GM12878 (cell line): ENCODE data around the gene NAGK. TPM values are rescaled to one million over a fixed set of nuclear protein-coding genes. Genes with fewer than 3 reads are reported as not detected.

Experiments
- ATAC-seq: fragments of 200-7000 bp; cut with Tn5 transposase; 3 replicates; pipeline ENCODE4 v1.9.1; 2020; ENCODE audit warnings: mild to moderate bottlenecking, moderate library complexity
- BruUV-seq: library from RNA; stranded (reverse); fragments of 400-500 nt; replicated peaks from 2 replicates; lab custom pipeline; 2021; lab: Mats Ljungman, UMichigan
- CTCF ChIA-PET: fragments of 300-600 bp; sonication (Branson Sonifier 250); formaldehyde crosslinking; extraction: SDS; loops from one replicate; lab custom pipeline; 2021; ENCODE audit warnings: inconsistent platforms; lab: Yijun Ruan, JAX
- POLR2A ChIA-PET: fragments of 350-600 bp; formaldehyde crosslinking; extraction: SDS; loops from one replicate; lab custom pipeline; 2021; ENCODE audit warnings: inconsistent platforms; lab: Charles Lee
- RAD21 ChIA-PET: fragments of 300-600 bp; sonication (Branson Sonifier 250); formaldehyde crosslinking; loops from one replicate; lab custom pipeline; 2023; ENCODE audit warnings: antibody characterized with exemption; ENCODE audit not compliant: unreplicated experiment; lab: Charles Lee
- SMC1A ChIA-PET: fragments of 300-600 bp; sonication (Branson Sonifier 250); formaldehyde crosslinking; loops from one replicate; lab custom pipeline; 2023; ENCODE audit not compliant: unreplicated experiment, uncharacterized antibody; lab: Charles Lee
- DNase-seq: peaks from one replicate; pipeline ENCODE4 v3.0.0-alpha.2; 2011; ENCODE audit warnings: low read depth, low spot score
- FAIRE-seq: peaks from 3 replicates; lab custom pipeline; 2011; peaks lifted over from hg19 to GRCh38; lab: Jason Lieb, UNC
- H2AFZ ChIP-seq: 2 replicates; pipeline ENCODE4 v1.6.0; 2011; ENCODE audit warnings: low read depth, low read length, control low read depth; ENCODE audit not compliant: control insufficient read depth
- H3K27ac ChIP-seq: 2 replicates; pipeline ENCODE4 v1.5.1; 2011; ENCODE audit warnings: control low read depth; ENCODE audit not compliant: control insufficient read depth, insufficient read depth
- H3K27me3 ChIP-seq, 2 experiments: replicated peaks in 1 of 2; 2 replicates each; pipeline versions ENCODE4 v1.6.0 to v1.6.1; 2011; ENCODE audit warnings: low read length in 1 of 2; ENCODE audit not compliant: control insufficient read depth in 2 of 2, insufficient read depth in 2 of 2
- H3K36me3 ChIP-seq, 2 experiments: 2 replicates each; pipeline ENCODE4 v1.5.1; 2011; ENCODE audit warnings: low read length in 1 of 2; ENCODE audit not compliant: control insufficient read depth in 2 of 2, insufficient read depth in 2 of 2
- H3K4me1 ChIP-seq: 2 replicates; pipeline ENCODE4 v1.6.1; 2011; ENCODE audit warnings: mild to moderate bottlenecking, low read length, moderate library complexity, mixed read lengths; ENCODE audit not compliant: control insufficient read depth, insufficient read depth
- H3K4me2 ChIP-seq: 2 replicates; pipeline ENCODE4 v1.6.0; 2011; ENCODE audit warnings: control low read depth; ENCODE audit not compliant: control insufficient read depth, insufficient read depth
- H3K4me3 ChIP-seq: fragments of 200-600 bp; sonication (generic); 2 replicates; pipeline ENCODE4 v1.5.1; 2016
- H3K79me2 ChIP-seq: 2 replicates; pipeline ENCODE4 v1.6.0; 2011; ENCODE audit warnings: low read length; ENCODE audit not compliant: control insufficient read depth, insufficient read depth
- H3K9ac ChIP-seq: 2 replicates; pipeline ENCODE4 v1.8.0; 2011; ENCODE audit warnings: low read length, control low read depth, mixed read lengths; ENCODE audit not compliant: control insufficient read depth, insufficient read depth
- H3K9me3 ChIP-seq: replicated peaks from 3 replicates; pipeline ENCODE4 v1.5.1; 2011; ENCODE audit warnings: mild to moderate bottlenecking, low read length; ENCODE audit not compliant: control insufficient read depth, insufficient read depth
- H4K20me1 ChIP-seq: 2 replicates; pipeline ENCODE4 v1.6.0; 2011; ENCODE audit not compliant: control insufficient read depth, insufficient read depth
- ASH2L ChIP-seq: fragments of 300-600, 200-600 bp; sonication (generic); IDR thresholded peaks from 2 replicates; pipeline ENCODE4 v1.6.1; 2017; ENCODE audit warnings: low read depth, mild to moderate bottlenecking, borderline replicate concordance
- BHLHE40 ChIP-seq, 2 experiments: fragments of 450-650 bp in 1 of 2; IDR thresholded peaks; 2 replicates each; pipeline ENCODE4 v1.6.1; 2011 to 2017; ENCODE audit warnings: low read depth in 2 of 2, borderline replicate concordance in 1 of 2, improper control_type of control experiment in 1 of 2, low read length in 1 of 2, mild to moderate bottlenecking in 1 of 2
- GABPA ChIP-seq: IDR thresholded peaks from 2 replicates; pipeline ENCODE4 v1.6.1; 2014; ENCODE audit warnings: antibody characterized with exemption, low read depth, mild to moderate bottlenecking, inconsistent platforms
- GATAD2B ChIP-seq: fragments of 450-650 bp; conservative IDR thresholded peaks from 2 replicates; pipeline ENCODE4 v1.6.1; 2017; ENCODE audit warnings: low read depth, mild to moderate bottlenecking, moderate library complexity
- PAX8 ChIP-seq: fragments of 450-650 bp; IDR thresholded peaks from 2 replicates; pipeline ENCODE4 v1.6.1; 2017; ENCODE audit warnings: mild to moderate bottlenecking, moderate library complexity
- SMAD1 ChIP-seq: fragments of 450-650 bp; IDR thresholded peaks from 2 replicates; pipeline ENCODE4 v1.6.1; 2018; ENCODE audit warnings: mild to moderate bottlenecking, low read depth; ENCODE audit not compliant: partially characterized antibody
- SMC3 ChIP-seq: IDR thresholded peaks from 2 replicates; pipeline ENCODE4 v1.6.1; 2011; ENCODE audit warnings: low read length, improper control_type of control experiment, borderline replicate concordance
- SUZ12 ChIP-seq: fragments of 200-600 bp; sonication (generic); IDR thresholded peaks from one replicate; pipeline ENCODE4 v1.6.1; 2018; ENCODE audit warnings: antibody characterized with exemption, mild to moderate bottlenecking; ENCODE audit not compliant: unreplicated experiment
- TCF12 ChIP-seq: IDR thresholded peaks from 2 replicates; pipeline ENCODE4 v1.6.1; 2011; ENCODE audit warnings: low read depth, mild to moderate bottlenecking, low read length
- ZBED1 ChIP-seq: IDR thresholded peaks from 2 replicates; pipeline ENCODE4 v1.6.1; 2016; ENCODE audit warnings: borderline replicate concordance
- WGBS: methylation state at CpG from one replicate; pipeline ENCODE4 v1.1.6; 2016; ENCODE audit warnings: low lambda C conversion rate; ENCODE audit not compliant: insufficient replicate concordance, insufficient coverage; ENCODE audit errors: missing lambda C conversion rate; 5-methylcytosine and 5-hydroxymethylcytosine counted together
- in situ Hi-C: fragments of 300-500 bp; cut with MboI; formaldehyde crosslinking; loops from 9 replicates; pipeline ENCODE4 v1.14.3; 2018; ENCODE audit warnings: mixed read lengths
- intact Hi-C: fragments of 100-400 bp; cut with micrococcal nuclease; formaldehyde crosslinking; loops from one replicate; pipeline ENCODE4 v1.14.2; 2022; ENCODE audit not compliant: unreplicated experiment
- polyA plus RNA-seq, 11 experiments: library from polyadenylated mRNA; depleted of rRNA in 4 of 11; unstranded in 6 of 11; stranded (reverse) in 5 of 11; fragments of >200 nt; fragmentation: Nextera tagmentation in 4 of 11; fragmentation: Illumina TruSeq in 1 of 11; extraction: Ambion mirVana in 4 of 11; extraction: Trizol in 1 of 11; gene quantifications; 1 replicate in 1 of 11; 2 replicates in 10 of 11; pipeline versions ENCODE4 v1.2.1 to v1.2.3, GENCODE V29; 2011 to 2016; ENCODE audit warnings: inconsistent platforms in 2 of 11, missing spikeins in 2 of 11, low read depth in 1 of 11
- total RNA-seq, 4 experiments: library from RNA; depleted of rRNA in 3 of 4; stranded (reverse); fragments of >200 nt in 3 of 4; fragmentation: Illumina TruSeq in 1 of 4; extraction: Trizol in 1 of 4; gene quantifications; 2 replicates each; pipeline versions ENCODE4 v1.2.1 to v1.2.3, GENCODE V29; 2013 to 2021
- TF ChIP-seq, protein P1 (sequence below): fragments of 450-650 bp; IDR thresholded peaks from 2 replicates; pipeline ENCODE4 v1.6.1; 2017; ENCODE audit warnings: antibody characterized with exemption, mild to moderate bottlenecking, moderate library complexity
- TF ChIP-seq, protein P2 (sequence below): IDR thresholded peaks from 2 replicates; pipeline ENCODE4 v1.6.1; 2011; ENCODE audit warnings: mild to moderate bottlenecking, low read depth, low read length, moderate library complexity; ENCODE audit not compliant: insufficient replicate concordance

NAGK gene
- total and polyA plus RNA-seq, 10 of the 15 experiments (the other 5 are each of a cell fraction or from before 2014, with no cell fraction given) = 67.7 to 137 (median 115) TPM

DNA sequence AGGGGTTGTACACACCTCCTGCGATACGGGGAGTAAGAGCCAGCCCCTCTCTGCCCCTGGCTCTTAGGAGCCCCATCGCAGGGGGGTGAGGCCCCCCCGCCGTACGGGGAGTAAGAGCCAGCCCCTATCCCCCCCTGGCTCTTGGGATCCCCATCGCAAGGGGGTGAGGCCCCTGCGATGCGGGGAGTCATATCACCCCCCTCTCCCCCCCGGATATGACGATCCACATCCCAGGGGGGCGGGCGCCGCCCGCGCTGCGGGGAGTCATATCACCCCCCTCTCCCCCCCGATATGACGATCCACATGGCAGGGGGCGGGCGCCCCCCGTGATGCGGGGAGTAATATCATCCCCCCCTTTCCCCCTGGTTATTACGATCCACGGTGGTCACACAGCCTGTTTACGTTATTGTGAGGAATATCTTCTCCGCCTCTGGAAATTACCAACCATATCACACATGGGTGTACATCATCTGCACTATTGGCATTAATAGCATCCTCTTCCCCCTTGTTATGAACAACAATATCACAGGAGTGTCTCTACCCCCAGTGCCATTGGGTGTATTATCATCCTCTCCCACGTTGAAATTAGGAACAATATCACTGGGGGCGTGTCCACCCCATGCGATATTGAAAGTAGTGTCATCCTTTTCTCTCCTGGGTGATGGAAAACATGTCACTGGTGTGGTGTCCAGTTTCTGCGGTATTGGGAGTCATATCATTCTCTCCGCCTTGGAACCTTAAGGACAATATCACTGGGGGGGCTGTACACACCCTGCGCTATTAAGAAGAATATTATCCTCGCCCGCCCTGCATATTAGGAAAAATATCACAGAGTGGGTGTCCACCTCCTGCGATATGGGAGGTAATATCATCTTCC lies 24.7 kb upstream of the NAGK start (continued):
- no peak for TF ChIP-seq SMC3
- TF ChIP-seq, all 136 proteins: peak for 0

DNA sequence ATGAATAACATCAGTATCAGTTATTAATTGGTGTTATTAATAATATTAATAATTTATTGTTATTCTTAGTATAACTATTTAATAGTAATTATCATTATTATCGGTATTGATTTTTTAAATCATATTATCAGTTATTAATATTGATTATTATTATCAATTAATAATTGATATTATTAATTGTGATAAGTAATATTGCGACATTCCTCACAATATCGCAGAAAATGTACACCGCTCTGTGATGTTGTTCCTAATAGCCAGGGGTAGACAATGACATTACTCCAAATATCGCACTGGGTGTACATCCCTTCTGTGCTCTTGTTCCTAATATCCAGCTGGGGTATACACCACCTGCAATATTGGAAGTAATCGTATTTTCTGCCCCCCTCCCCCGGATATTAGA lies 23.3 kb upstream of the NAGK start:
- no TSS peak for BruUV-seq
- no peak for DNase-seq

More for the DNA sequence above, 23.3 kb upstream of the NAGK start:
- ChIA-PET CTCF (no interaction called here), RAD21 (interaction anchor here (0.6 kb wide), 1 partner anchor 26 kb away, joined by 3 read pairs; no protein-coding TSS in a partner anchor), POLR2A (no interaction called here), SMC1A (no interaction called here)
- intact Hi-C loops (no loop called here), in situ Hi-C loops (no loop called here)
- WGBS = 74% methylated on average over 7 of the region's 7 CpGs
- Histone ChIP-seq H3K4me2 (no peak overlapping the region), H3K27ac (no peak overlapping the region), H3K36me3 (no peaks in the 10 kb centered on the region), H3K4me3 (no peak overlapping the region), H3K79me2 (no peaks in the 10 kb centered on the region), H4K20me1 (no peaks in the 10 kb centered on the region), H3K9ac (no peak overlapping the region), H3K9me3 (no peaks in the 10 kb centered on the region), H2AFZ (no peak overlapping the region), H3K4me1 (peaks cover 4% of the 10 kb centered on the region; the same call in 1 of the 2 replicates), H3K27me3 (no peaks in the 10 kb centered on the region)
- TF ChIP-seq TCF12 (no peak), ASH2L (no peak), PAX8 (no peak), GABPA (no peak), GATAD2B (no peak), ZBED1 (no peak), BHLHE40 (IDR thresholded peaks at IDR 0.05; ENCODE audit: borderline replicate concordance in 1 of 2, low read depth in 2 of 2, low read length in 1 of 2) (no peak), SMAD1 (no peak), SUZ12 (no peak)
- TF ChIP-seq, protein P1, sequence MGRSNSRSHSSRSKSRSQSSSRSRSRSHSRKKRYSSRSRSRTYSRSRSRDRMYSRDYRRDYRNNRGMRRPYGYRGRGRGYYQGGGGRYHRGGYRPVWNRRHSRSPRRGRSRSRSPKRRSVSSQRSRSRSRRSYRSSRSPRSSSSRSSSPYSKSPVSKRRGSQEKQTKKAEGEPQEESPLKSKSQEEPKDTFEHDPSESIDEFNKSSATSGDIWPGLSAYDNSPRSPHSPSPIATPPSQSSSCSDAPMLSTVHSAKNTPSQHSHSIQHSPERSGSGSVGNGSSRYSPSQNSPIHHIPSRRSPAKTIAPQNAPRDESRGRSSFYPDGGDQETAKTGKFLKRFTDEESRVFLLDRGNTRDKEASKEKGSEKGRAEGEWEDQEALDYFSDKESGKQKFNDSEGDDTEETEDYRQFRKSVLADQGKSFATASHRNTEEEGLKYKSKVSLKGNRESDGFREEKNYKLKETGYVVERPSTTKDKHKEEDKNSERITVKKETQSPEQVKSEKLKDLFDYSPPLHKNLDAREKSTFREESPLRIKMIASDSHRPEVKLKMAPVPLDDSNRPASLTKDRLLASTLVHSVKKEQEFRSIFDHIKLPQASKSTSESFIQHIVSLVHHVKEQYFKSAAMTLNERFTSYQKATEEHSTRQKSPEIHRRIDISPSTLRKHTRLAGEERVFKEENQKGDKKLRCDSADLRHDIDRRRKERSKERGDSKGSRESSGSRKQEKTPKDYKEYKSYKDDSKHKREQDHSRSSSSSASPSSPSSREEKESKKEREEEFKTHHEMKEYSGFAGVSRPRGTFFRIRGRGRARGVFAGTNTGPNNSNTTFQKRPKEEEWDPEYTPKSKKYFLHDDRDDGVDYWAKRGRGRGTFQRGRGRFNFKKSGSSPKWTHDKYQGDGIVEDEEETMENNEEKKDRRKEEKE = no peak
- TF ChIP-seq, protein P2, sequence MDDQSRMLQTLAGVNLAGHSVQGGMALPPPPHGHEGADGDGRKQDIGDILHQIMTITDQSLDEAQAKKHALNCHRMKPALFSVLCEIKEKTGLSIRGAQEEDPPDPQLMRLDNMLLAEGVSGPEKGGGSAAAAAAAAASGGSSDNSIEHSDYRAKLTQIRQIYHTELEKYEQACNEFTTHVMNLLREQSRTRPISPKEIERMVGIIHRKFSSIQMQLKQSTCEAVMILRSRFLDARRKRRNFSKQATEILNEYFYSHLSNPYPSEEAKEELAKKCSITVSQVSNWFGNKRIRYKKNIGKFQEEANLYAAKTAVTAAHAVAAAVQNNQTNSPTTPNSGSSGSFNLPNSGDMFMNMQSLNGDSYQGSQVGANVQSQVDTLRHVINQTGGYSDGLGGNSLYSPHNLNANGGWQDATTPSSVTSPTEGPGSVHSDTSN = no peak
- no peak for ATAC-seq
- no peak for FAIRE-seq
